WERI-Rb-1 (cell line): ENCODE results near the gene MX2.

Source experiments
- DNase-seq: peaks from one replicate; pipeline ENCODE4 v3.0.0-alpha.2; 2020
- H3K27ac ChIP-seq: fragments of 250-450 bp; sonication (Bioruptor Pico); 2 replicates; pipeline ENCODE4 v1.5.1; 2020; ENCODE audit warnings: mild to moderate bottlenecking, moderate library complexity
- H3K27me3 ChIP-seq: fragments of 250-450 bp; sonication (Bioruptor Pico); 2 replicates; pipeline ENCODE4 v1.5.1; 2021; ENCODE audit warnings: mild to moderate bottlenecking, low read depth, moderate library complexity; ENCODE audit not compliant: insufficient read depth, severe bottlenecking
- H3K36me3 ChIP-seq: fragments of 250-450 bp; sonication (Bioruptor Pico); 2 replicates; pipeline ENCODE4 v1.5.1; 2020; ENCODE audit warnings: mild to moderate bottlenecking, moderate library complexity
- H3K4me3 ChIP-seq: 2 replicates; pipeline ENCODE4 v1.5.1; 2011; ENCODE audit warnings: low read depth, mild to moderate bottlenecking, control low read depth, low read length
- H3K9me3 ChIP-seq: fragments of 250-450 bp; sonication (Bioruptor Pico); 2 replicates; pipeline ENCODE4 v1.5.1; 2021; ENCODE audit warnings: mild to moderate bottlenecking, moderate library complexity; ENCODE audit not compliant: severe bottlenecking
- CTCF ChIP-seq: IDR thresholded peaks from 2 replicates; pipeline ENCODE4 v1.5.1; 2011; ENCODE audit warnings: low read depth, mild to moderate bottlenecking, control low read depth, inconsistent platforms, low read length

The MX2 gene

DNA sequence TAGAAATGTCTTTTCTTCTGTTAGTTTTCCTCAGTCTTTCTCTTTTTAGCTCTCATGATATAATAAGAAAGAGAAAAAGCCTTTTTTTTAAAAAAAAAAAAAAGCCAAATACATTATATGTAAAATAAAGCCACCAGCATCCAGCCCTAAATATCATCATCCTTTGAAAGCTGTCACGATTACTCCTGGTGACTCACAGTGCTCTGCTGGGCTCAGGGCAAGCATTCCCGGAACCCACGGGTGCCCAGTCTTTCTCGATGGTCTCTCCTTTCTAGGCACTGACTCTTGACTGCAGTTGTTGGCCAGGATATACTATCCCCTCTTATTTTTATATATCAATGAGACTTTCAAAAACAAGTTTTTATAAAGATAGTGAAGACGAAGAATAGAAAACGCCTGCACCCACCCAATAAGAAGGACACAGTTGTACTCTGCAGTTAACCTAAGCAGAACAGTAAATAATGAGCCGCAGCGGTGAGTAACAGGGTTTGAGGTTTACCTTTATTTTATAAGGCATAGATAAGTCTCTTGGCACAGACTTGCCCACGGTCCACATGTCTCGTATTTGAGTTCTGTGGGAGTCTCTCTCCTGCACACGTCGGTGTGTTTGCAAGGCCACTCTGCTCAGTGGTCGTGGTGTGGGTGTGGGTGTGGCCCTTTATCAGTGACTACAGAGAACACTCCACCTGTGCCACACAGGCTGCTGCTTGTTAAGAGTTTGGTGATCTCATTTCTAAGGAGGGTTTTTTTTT, 15.7 kb upstream of the MX2 start:
- no peaks in the 10 kb centered on the region for H3K27me3 ChIP-seq
- H3K27ac ChIP-seq, result no peak overlapping the region

DNA sequence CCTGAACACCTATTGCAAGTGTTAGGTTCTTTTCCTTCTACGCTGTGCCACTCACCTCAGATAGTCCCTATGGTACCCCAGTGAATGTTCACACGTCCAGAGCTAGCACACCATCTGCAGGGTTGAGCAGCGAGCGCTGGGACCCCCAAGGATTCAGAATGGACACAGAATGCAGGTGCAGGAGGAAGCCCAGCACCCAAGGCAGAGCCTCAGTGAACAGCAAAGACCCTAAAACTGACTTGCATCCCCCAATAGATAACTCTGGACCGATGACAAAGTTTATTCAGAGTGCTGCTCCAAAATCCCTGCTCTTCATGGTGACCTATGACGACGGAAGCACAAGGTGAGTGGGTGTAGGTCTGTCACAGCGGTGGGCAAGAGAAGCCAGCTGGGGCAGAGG, 15.1 kb upstream of the MX2 start:
- Histone ChIP-seq H3K27me3 (no peaks in the 10 kb centered on the region), H3K9me3 (peaks cover 4% of the 10 kb centered on the region), H3K36me3 (no peaks in the 10 kb centered on the region), H3K27ac (no peak overlapping the region), H3K4me3 (no peak overlapping the region)
- no peak for DNase-seq
- TF ChIP-seq CTCF, result no peak

More for the DNA sequence above, 15.7 kb upstream of the MX2 start:
- Histone ChIP-seq H3K9me3 (peaks cover 5% of the 10 kb centered on the region), H3K4me3 (no peak overlapping the region), H3K36me3 (no peaks in the 10 kb centered on the region)
- no peak for DNase-seq
- no peak for TF ChIP-seq CTCF

DNA sequence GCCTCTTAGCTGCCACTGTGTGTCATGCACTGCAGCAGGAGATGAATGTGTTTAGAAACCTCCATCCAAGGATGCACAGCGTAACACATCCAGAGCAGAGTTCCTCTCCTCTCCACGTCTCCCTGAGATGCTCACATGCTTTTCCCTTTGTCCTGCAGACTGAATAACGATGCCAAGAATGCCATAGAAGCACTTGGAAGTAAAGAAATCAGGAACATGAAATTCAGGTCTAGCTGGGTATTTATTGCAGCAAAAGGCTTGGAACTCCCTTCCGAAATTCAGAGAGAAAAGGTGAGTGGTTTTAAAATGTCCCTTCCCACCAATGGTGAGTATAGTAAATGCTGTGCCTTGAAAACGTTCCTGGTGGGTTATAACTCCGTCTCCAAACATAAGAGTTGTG, 13.4 kb upstream of the MX2 start:
- TF ChIP-seq CTCF, result no peak
- no peaks in the 10 kb centered on the region for H3K27me3 ChIP-seq
- H3K4me3 ChIP-seq, result no peak overlapping the region
- DNase-seq, result no peak
- H3K27ac ChIP-seq, result no peak overlapping the region
- H3K36me3 ChIP-seq, result no peaks in the 10 kb centered on the region
- H3K9me3 ChIP-seq, result no peaks in the 10 kb centered on the region

GRCh38 chr21:41349126-41349525, 12.7 kb upstream of the MX2 start:
- no peak overlapping the region for H3K4me3 ChIP-seq
- H3K27me3 ChIP-seq, result no peaks in the 10 kb centered on the region
- no peaks in the 10 kb centered on the region for H3K36me3 ChIP-seq
- no peak for TF ChIP-seq CTCF
- H3K27ac ChIP-seq, result no peak overlapping the region
- no peaks in the 10 kb centered on the region for H3K9me3 ChIP-seq
- no peak for DNase-seq

- Histone ChIP-seq H3K27ac (no peak overlapping the region), H3K27me3 (no peaks in the 10 kb centered on the region), H3K36me3 (no peaks in the 10 kb centered on the region), H3K9me3 (no peaks in the 10 kb centered on the region), H3K4me3 (no peak overlapping the region)
- TF ChIP-seq CTCF, result no peak
- no peak for DNase-seq
Observed at GRCh38 chr21:41349619-41350390, 12.0 kb upstream of the MX2 start.
